ENCODE data around the gene NBPF11.
"Not testable (repeated sequence)": the region's sequence is repeated elsewhere in the genome, so short reads cannot be mapped to it uniquely, and the experiment has no call there.

The NBPF11 gene

GRCh38 chr1:148151911-148152656 lies at the start of gene NBPF11:
Gene NBPF11, minus strand, starts transcription at chr1:148152281. Its CDS starts 25,278 bp downstream, at chr1:148127003.
- DNase-seq, result not testable (repeated sequence)

GRCh38 chr1:148197396-148197795 lies 45.3 kb upstream of the NBPF11 start:
- DNase-seq, result not testable (repeated sequence)

GRCh38 chr1:148196949-148197348 lies 44.9 kb upstream of the NBPF11 start:
- not testable (repeated sequence) for DNase-seq

GRCh38 chr1:148195115-148195514 lies 43.0 kb upstream of the NBPF11 start:
- DNase-seq, result not testable (repeated sequence)

- DNase-seq, result not testable (repeated sequence)
These were observed 36.7 kb upstream of the NBPF11 start for GRCh38 chr1:148188768-148189167.

- DNase-seq, result not testable (repeated sequence)
These were observed 26.6 kb upstream of the NBPF11 start for GRCh38 chr1:148178682-148179081.

- not testable (repeated sequence) for DNase-seq
These were observed 23.3 kb upstream of the NBPF11 start for GRCh38 chr1:148175414-148175813.

- DNase-seq, result not testable (repeated sequence)
These were observed 19.9 kb upstream of the NBPF11 start for GRCh38 chr1:148171995-148172394.

GRCh38 chr1:148166558-148167492 lies 14.7 kb upstream of the NBPF11 start:
- DNase-seq, result no peak

GRCh38 chr1:148162363-148162762 lies 10.3 kb upstream of the NBPF11 start:
- no peak for DNase-seq

- DNase-seq, result no peak
These were observed 9.2 kb upstream of the NBPF11 start for GRCh38 chr1:148161053-148161901.

- DNase-seq, result no peak
These were observed 8.4 kb upstream of the NBPF11 start for GRCh38 chr1:148160343-148161052.

- no peak for DNase-seq
These were observed 7.9 kb upstream of the NBPF11 start for GRCh38 chr1:148160048-148160342.

GRCh38 chr1:148158341-148159003 lies 6.4 kb upstream of the NBPF11 start:
- no peak for DNase-seq

GRCh38 chr1:148157803-148158202 lies 5.7 kb upstream of the NBPF11 start:
- not testable (repeated sequence) for DNase-seq

- DNase-seq, result not testable (repeated sequence)
These were observed 3.6 kb upstream of the NBPF11 start for GRCh38 chr1:148155494-148156275.

GRCh38 chr1:148152795-148153194 lies 714 bp upstream of the NBPF11 start:
- DNase-seq, result not testable (repeated sequence)

- DNase-seq, result not testable (repeated sequence)
These were observed 686 bp downstream of the NBPF11 start for GRCh38 chr1:148151371-148151819.

GRCh38 chr1:148150945-148151344 lies 1.1 kb downstream of the NBPF11 start:
- DNase-seq, result not testable (repeated sequence)

GRCh38 chr1:148150014-148150413 lies 2.1 kb downstream of the NBPF11 start:
- not testable (repeated sequence) for DNase-seq
